Measurements from ENCODE around the gene MYOZ3.
A peak's percentile ranks its signal among the peaks of the same experiment; 100 is the strongest.

MYOZ3 gene

DNA sequence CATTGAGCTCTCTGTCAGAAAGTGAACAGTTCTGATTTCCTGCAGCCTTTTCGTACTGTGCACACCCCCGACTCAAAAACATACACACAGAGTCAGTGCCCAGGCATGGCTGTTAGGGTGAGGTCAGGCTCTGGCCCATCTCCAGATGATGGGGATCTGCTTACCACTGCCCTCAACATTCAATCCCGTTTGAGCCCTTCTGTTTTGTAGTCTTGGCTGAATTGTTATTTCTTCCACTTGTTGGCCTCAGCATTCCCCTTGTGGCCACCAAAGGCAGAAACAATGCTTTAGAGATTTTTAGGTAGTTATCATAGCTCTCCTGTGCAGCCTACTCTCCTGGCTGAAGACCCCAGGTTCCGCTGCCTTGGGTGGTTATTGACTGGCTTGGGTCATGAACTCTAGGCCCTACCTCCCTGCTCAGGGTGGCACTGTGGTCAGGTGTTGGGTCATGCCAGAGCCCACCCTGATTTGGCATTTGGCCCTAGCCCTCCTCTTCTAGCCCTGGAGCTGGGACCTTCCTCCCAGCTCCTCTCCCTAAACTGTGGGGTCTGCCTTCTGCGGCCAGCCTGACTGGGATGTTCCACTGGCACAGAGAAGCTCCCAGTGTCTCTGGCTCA is 7.8 kb upstream of the MYOZ3 start:
- Histone ChIP-seq H3K4me3 (ENCODE audit: low read depth in 1 of 2, low read length in 2 of 2) (no peak overlapping the region), H3K27me3 (ENCODE audit: insufficient read depth, low read length, poor library complexity) (no peaks in the 10 kb centered on the region), H3K9ac (ENCODE audit: low read depth, low read length) (no peak overlapping the region), H3K36me3 (ENCODE audit: insufficient read depth, low read length) (no peaks in the 10 kb centered on the region), H2AFZ (ENCODE audit: low read depth, low read length) (no peak overlapping the region; the same call in 1 of the 2 replicates), H4K20me1 (ENCODE audit: insufficient read depth, low read length) (no peaks in the 10 kb centered on the region), H3K27ac (ENCODE audit: low read length) (no peak overlapping the region), H3K9me3 (ENCODE audit: insufficient read depth, low read length, severe bottlenecking) (no peaks in the 10 kb centered on the region), H3K79me2 (ENCODE audit: insufficient read depth, low read length) (no peaks in the 10 kb centered on the region), H3K4me1 (ENCODE audit: insufficient read depth, low read length) (peaks cover 24% of the 10 kb centered on the region), H3K4me2 (ENCODE audit: insufficient read depth, low read length) (no peak overlapping the region)
- ATAC-seq (ENCODE audit: insufficient read depth, low read depth) (no peak), DNase-seq (no peak)
- TF ChIP-seq CTCF (IDR thresholded peaks at IDR 0.05; ENCODE audit: borderline replicate concordance, extremely low read depth, low read length, poor library complexity, severe bottlenecking), result no peak
- TF ChIP-seq EZH2 (IDR thresholded peaks at IDR 0.05; ENCODE audit: borderline replicate concordance, low read depth, low read length, severe bottlenecking), result no peak

- H3K4me1 ChIP-seq (ENCODE audit: insufficient read depth, low read length), result peaks cover 24% of the 10 kb centered on the region
- no peak overlapping the region for H3K27ac ChIP-seq (ENCODE audit: low read length)
- no peaks in the 10 kb centered on the region for H3K79me2 ChIP-seq (ENCODE audit: insufficient read depth, low read length)
- no peaks in the 10 kb centered on the region for H4K20me1 ChIP-seq (ENCODE audit: insufficient read depth, low read length)
- no peak for TF ChIP-seq EZH2 (IDR thresholded peaks at IDR 0.05; ENCODE audit: borderline replicate concordance, low read depth, low read length, severe bottlenecking)
- TF ChIP-seq CTCF (IDR thresholded peaks at IDR 0.05; ENCODE audit: borderline replicate concordance, extremely low read depth, low read length, poor library complexity, severe bottlenecking), result no peak
- no peaks in the 10 kb centered on the region for H3K36me3 ChIP-seq (ENCODE audit: insufficient read depth, low read length)
- no peak overlapping the region for H3K4me2 ChIP-seq (ENCODE audit: insufficient read depth, low read length)
- no peak overlapping the region for H3K9ac ChIP-seq (ENCODE audit: low read depth, low read length)
- DNase-seq (no peak), ATAC-seq (ENCODE audit: insufficient read depth, low read depth) (no peak)
- no peaks in the 10 kb centered on the region for H3K27me3 ChIP-seq (ENCODE audit: insufficient read depth, low read length, poor library complexity)
- H3K9me3 ChIP-seq (ENCODE audit: insufficient read depth, low read length, severe bottlenecking), result no peaks in the 10 kb centered on the region
- no peak overlapping the region for H2AFZ ChIP-seq (ENCODE audit: low read depth, low read length)
- H3K4me3 ChIP-seq (ENCODE audit: low read depth in 1 of 2, low read length in 2 of 2), result no peak overlapping the region
These were observed 7.1 kb upstream of the MYOZ3 start for GRCh38 chr5:150653762-150654556.

DNA sequence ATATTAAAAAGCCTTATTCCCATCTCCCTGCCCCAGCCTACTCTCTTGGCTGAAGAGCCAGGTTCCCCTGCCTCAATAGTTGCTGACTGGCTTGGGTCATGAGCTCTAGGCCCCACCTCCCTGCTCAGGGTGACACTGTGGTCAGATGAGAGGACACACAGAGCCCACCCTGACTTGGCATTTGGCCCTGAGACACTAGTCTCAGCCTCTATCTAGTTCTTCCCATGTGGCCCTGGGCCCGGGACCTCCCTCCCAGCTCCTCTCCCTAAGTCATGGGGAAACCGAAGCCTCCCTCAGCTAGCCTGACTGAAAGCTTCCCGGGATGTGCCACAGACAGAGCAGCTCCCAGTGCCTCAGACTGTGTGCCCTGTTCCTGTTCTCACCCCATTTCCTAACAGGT is 5.8 kb upstream of the MYOZ3 start:
- no peak overlapping the region for H2AFZ ChIP-seq (ENCODE audit: low read depth, low read length)
- 0 out of 2 replicates have a peak overlapping the region, but pooled peaks have one; percentile 97 for H3K4me2 ChIP-seq (ENCODE audit: insufficient read depth, low read length)
- TF ChIP-seq CTCF (IDR thresholded peaks at IDR 0.05; ENCODE audit: borderline replicate concordance, extremely low read depth, low read length, poor library complexity, severe bottlenecking) (no peak), EZH2 (IDR thresholded peaks at IDR 0.05; ENCODE audit: borderline replicate concordance, low read depth, low read length, severe bottlenecking) (no peak)
- no peak overlapping the region for H3K9ac ChIP-seq (ENCODE audit: low read depth, low read length)
- no peak overlapping the region for H3K4me3 ChIP-seq (ENCODE audit: low read depth in 1 of 2, low read length in 2 of 2)
- peaks cover 24% of the 10 kb centered on the region for H3K4me1 ChIP-seq (ENCODE audit: insufficient read depth, low read length)
- H3K79me2 ChIP-seq (ENCODE audit: insufficient read depth, low read length), result no peaks in the 10 kb centered on the region
- H4K20me1 ChIP-seq (ENCODE audit: insufficient read depth, low read length), result no peaks in the 10 kb centered on the region
- H3K36me3 ChIP-seq (ENCODE audit: insufficient read depth, low read length), result no peaks in the 10 kb centered on the region
- no peak overlapping the region for H3K27ac ChIP-seq (ENCODE audit: low read length)
- DNase-seq, result no peak
- no peaks in the 10 kb centered on the region for H3K27me3 ChIP-seq (ENCODE audit: insufficient read depth, low read length, poor library complexity)
- no peak for ATAC-seq (ENCODE audit: insufficient read depth, low read depth)
- no peaks in the 10 kb centered on the region for H3K9me3 ChIP-seq (ENCODE audit: insufficient read depth, low read length, severe bottlenecking)

Measured in DND-41 (cell line).